ENCODE data around the gene PLCB4. TPM values are rescaled to one million over a fixed set of nuclear protein-coding genes. Genes with fewer than 3 reads are reported as not detected.

PLCB4 gene
- total RNA-seq, 4 donors from 2014 or later = 2.3 to 3.9 (median 3.3) TPM

DNA sequence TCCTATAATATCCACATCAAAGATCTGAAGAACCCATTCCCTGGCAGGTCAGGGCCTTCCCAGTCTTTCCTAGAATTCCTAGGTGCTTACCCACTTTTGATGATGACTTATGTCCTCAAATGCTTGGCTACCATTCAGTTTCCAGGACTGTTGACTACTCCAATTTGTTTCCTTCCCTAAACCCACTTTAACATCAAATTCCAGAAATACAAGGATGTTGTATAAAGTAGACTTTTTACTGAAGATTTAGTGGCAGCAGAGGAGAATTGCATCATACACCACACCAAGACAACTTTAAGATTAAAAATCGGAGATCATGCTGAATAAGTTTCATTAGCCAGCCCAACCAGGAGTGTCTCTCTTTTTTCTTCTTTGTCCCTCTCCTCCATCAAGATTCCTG lies 242.2 kb downstream of the PLCB4 start:
- no peaks in the 10 kb centered on the region for H3K4me1 ChIP-seq
- no peak for ATAC-seq
- H3K27me3 ChIP-seq = no peaks in the 10 kb centered on the region
- TF ChIP-seq, protein P1, sequence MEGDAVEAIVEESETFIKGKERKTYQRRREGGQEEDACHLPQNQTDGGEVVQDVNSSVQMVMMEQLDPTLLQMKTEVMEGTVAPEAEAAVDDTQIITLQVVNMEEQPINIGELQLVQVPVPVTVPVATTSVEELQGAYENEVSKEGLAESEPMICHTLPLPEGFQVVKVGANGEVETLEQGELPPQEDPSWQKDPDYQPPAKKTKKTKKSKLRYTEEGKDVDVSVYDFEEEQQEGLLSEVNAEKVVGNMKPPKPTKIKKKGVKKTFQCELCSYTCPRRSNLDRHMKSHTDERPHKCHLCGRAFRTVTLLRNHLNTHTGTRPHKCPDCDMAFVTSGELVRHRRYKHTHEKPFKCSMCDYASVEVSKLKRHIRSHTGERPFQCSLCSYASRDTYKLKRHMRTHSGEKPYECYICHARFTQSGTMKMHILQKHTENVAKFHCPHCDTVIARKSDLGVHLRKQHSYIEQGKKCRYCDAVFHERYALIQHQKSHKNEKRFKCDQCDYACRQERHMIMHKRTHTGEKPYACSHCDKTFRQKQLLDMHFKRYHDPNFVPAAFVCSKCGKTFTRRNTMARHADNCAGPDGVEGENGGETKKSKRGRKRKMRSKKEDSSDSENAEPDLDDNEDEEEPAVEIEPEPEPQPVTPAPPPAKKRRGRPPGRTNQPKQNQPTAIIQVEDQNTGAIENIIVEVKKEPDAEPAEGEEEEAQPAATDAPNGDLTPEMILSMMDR (IDR thresholded peaks at IDR 0.05 in 4 of 5, conservative IDR thresholded peaks at IDR 0.05 in 1 of 5) = no peak
- TF ChIP-seq POLR2A (IDR thresholded peaks at IDR 0.05) = no peak
- in situ Hi-C loops (cut with MboI; ENCODE audit: low sequenced_read_pairs in 4 of 4) (no loop called here), intact Hi-C loops (cut with DNase I; ENCODE audit: low total_unique reads) (no loop called here)
- no peaks in the 10 kb centered on the region for H3K36me3 ChIP-seq
- H3K9me3 ChIP-seq = no peaks in the 10 kb centered on the region
- DNase-seq = no peak
- no peak overlapping the region for H3K4me3 ChIP-seq
- H3K27ac ChIP-seq = no peak overlapping the region

DNA sequence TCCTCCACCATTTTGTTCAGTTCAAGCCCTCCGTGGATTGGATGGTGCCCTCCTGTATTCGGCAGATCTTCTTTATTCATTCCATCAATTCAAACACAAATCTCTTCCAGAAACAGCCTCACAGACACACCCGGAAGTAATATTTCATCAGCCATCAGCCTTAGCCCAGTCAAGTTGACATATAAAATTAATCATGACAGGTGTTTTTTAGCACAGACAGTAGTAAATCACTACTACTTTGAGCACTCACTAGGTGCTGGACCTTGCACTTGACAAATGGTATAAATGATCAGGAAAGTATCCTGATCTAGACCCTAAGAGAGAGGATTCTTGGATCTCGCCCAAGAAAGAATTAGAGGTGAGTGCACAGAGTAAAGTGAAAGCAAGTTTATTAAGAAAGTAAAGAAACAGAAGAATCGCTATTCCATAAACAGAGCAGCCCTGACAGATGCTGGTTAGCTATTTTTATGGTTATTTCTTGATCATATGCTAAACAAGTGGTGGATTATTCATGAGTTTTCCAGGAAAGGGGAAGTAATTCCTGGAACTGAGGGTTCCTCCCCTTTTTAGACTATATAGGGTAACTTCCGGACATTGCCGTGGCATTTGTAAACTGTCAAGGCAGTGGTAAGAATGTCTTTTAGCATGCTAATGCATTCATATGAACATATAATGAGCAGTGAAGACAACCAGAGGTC lies 250.9 kb downstream of the PLCB4 start:
- H3K27ac ChIP-seq = no peak overlapping the region
- no peaks in the 10 kb centered on the region for H3K36me3 ChIP-seq
- H3K27me3 ChIP-seq = no peaks in the 10 kb centered on the region
- in situ Hi-C loops (cut with MboI; ENCODE audit: low sequenced_read_pairs in 4 of 4) = no loop called here
- peaks cover 3 to 10% of the 10 kb centered on the region in 2 donors for H3K4me1 ChIP-seq
- DNase-seq (no peak), ATAC-seq (no peak)
- intact Hi-C loops (cut with DNase I; ENCODE audit: low total_unique reads) = no loop called here
- H3K9me3 ChIP-seq = no peaks in the 10 kb centered on the region
- peak overlapping the region in 1 of 4 donors; percentile 8 for H3K4me3 ChIP-seq
- no peak for TF ChIP-seq POLR2A (IDR thresholded peaks at IDR 0.05)
- TF ChIP-seq, protein P1 (IDR thresholded peaks at IDR 0.05 in 4 of 5, conservative IDR thresholded peaks at IDR 0.05 in 1 of 5) = no peak

DNA sequence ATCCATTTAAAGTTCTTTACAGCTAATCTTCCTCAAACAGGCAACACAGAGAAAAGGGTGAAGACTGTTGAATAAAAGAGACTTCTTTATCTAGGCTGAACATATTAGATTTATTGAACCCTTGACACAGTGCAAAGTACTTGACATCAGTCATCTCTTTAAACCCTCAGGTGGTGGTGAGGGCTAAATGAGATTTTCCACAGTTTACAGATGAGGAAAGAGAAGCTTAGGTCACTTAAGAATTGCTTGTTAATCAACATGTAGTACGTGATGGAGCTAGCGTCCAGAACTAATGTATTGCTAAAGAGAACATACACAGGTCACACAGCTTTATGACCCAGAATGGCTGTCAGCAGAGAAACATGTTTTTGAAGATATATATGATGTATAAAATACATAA lies 252.1 kb downstream of the PLCB4 start:
- H3K4me3 ChIP-seq = no peak overlapping the region
- TF ChIP-seq POLR2A (IDR thresholded peaks at IDR 0.05) = no peak
- TF ChIP-seq, protein P1 (IDR thresholded peaks at IDR 0.05 in 4 of 5, conservative IDR thresholded peaks at IDR 0.05 in 1 of 5) = no peak
- peaks cover 3 to 10% of the 10 kb centered on the region in 2 donors for H3K4me1 ChIP-seq
- no peak for ATAC-seq
- intact Hi-C loops (cut with DNase I; ENCODE audit: low total_unique reads) (no loop called here), in situ Hi-C loops (cut with MboI; ENCODE audit: low sequenced_read_pairs in 4 of 4) (no loop called here)
- DNase-seq = no peak
- H3K9me3 ChIP-seq = no peaks in the 10 kb centered on the region
- no peak overlapping the region for H3K27ac ChIP-seq
- no peaks in the 10 kb centered on the region for H3K36me3 ChIP-seq
- no peaks in the 10 kb centered on the region for H3K27me3 ChIP-seq

DNA sequence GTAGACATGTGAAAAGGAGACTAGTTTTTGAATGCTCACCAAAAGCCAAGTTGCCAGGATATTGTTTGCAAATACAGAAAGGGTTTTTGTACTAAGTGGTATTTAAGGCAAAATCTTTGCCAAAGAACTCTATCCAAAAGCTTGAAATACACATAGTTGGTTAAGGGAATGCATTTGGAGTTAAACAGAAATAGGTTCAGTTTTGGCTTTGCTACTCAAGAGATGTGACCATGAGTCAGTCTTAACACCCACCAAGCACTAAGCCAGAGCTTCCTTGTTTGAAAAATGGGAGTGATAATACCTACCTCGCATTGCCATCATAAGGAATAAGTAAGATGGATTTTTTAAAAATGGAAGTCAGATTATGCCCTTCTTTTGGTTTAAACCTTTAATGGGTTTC lies 253.8 kb downstream of the PLCB4 start:
- no peaks in the 10 kb centered on the region for H3K36me3 ChIP-seq
- H3K4me1 ChIP-seq = peaks cover 3 to 10% of the 10 kb centered on the region in 2 donors
- ATAC-seq (no peak), DNase-seq (no peak)
- no peaks in the 10 kb centered on the region for H3K27me3 ChIP-seq
- intact Hi-C loops (cut with DNase I; ENCODE audit: low total_unique reads) (no loop called here), in situ Hi-C loops (cut with MboI; ENCODE audit: low sequenced_read_pairs in 4 of 4) (no loop called here)
- H3K27ac ChIP-seq = no peak overlapping the region
- TF ChIP-seq POLR2A (IDR thresholded peaks at IDR 0.05) = no peak
- TF ChIP-seq, protein P1 (IDR thresholded peaks at IDR 0.05 in 4 of 5, conservative IDR thresholded peaks at IDR 0.05 in 1 of 5) = no peak
- H3K9me3 ChIP-seq = no peaks in the 10 kb centered on the region
- H3K4me3 ChIP-seq = no peak overlapping the region

DNA sequence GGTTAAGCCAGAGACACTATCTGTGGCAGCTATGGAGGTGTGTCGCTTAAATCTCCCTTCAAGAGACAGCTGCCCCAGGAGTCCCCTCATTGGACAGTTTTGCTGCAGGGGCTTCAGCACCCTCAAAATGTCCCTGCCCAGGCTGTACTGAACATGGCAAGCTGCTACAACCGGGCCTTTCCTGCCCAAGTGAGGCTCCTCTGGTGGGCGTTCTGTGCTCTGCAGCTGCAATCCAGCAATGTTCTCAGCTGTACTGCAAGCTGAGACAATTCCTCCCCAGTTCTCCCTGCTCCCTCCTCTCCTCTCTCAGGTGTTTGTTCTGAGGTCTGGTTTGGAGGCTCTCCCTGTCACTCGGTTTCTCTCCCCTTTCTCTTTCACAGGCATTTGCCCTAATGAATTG lies 254.7 kb downstream of the PLCB4 start:
- in situ Hi-C loops (cut with MboI; ENCODE audit: low sequenced_read_pairs in 4 of 4) = no loop called here
- TF ChIP-seq POLR2A (IDR thresholded peaks at IDR 0.05) = no peak
- TF ChIP-seq, protein P1 (IDR thresholded peaks at IDR 0.05 in 4 of 5, conservative IDR thresholded peaks at IDR 0.05 in 1 of 5) = no peak
- H3K4me1 ChIP-seq = peaks cover 3 to 10% of the 10 kb centered on the region in 2 donors
- intact Hi-C loops (cut with DNase I; ENCODE audit: low total_unique reads) = no loop called here
- DNase-seq (no peak), ATAC-seq (no peak)
- no peaks in the 10 kb centered on the region for H3K9me3 ChIP-seq
- H3K36me3 ChIP-seq = no peaks in the 10 kb centered on the region
- no peak overlapping the region for H3K4me3 ChIP-seq
- H3K27me3 ChIP-seq = no peaks in the 10 kb centered on the region
- no peak overlapping the region for H3K27ac ChIP-seq

Measured in gastrocnemius medialis (tissue), 4 donors.